Measurements from ENCODE around the gene RAB4B.

- TF ChIP-seq POLR2AphosphoS5 (IDR thresholded peaks at IDR 0.05; ENCODE audit: low read depth, low read length) (no peak), SIN3A (IDR thresholded peaks at IDR 0.05; ENCODE audit: borderline replicate concordance, insufficient read depth, low read length) (no peak)
- TF ChIP-seq, protein P1, sequence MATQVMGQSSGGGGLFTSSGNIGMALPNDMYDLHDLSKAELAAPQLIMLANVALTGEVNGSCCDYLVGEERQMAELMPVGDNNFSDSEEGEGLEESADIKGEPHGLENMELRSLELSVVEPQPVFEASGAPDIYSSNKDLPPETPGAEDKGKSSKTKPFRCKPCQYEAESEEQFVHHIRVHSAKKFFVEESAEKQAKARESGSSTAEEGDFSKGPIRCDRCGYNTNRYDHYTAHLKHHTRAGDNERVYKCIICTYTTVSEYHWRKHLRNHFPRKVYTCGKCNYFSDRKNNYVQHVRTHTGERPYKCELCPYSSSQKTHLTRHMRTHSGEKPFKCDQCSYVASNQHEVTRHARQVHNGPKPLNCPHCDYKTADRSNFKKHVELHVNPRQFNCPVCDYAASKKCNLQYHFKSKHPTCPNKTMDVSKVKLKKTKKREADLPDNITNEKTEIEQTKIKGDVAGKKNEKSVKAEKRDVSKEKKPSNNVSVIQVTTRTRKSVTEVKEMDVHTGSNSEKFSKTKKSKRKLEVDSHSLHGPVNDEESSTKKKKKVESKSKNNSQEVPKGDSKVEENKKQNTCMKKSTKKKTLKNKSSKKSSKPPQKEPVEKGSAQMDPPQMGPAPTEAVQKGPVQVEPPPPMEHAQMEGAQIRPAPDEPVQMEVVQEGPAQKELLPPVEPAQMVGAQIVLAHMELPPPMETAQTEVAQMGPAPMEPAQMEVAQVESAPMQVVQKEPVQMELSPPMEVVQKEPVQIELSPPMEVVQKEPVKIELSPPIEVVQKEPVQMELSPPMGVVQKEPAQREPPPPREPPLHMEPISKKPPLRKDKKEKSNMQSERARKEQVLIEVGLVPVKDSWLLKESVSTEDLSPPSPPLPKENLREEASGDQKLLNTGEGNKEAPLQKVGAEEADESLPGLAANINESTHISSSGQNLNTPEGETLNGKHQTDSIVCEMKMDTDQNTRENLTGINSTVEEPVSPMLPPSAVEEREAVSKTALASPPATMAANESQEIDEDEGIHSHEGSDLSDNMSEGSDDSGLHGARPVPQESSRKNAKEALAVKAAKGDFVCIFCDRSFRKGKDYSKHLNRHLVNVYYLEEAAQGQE (IDR thresholded peaks at IDR 0.05; ENCODE audit: insufficient read depth in 1 of 2, low read depth in 2 of 2, low read length in 2 of 2): no peak
These were observed 21.7 kb downstream of the RAB4B start for GRCh38 chr19:40799558-40800338.
